Fibroblast of lung (primary cell): Measurements from ENCODE around the gene DTYMK.

Experiments
- CTCF ChIP-seq, 2 donors: IDR thresholded peaks in 1 of 2; conservative IDR thresholded peaks in 1 of 2; 1 replicate in 1 of 2; 2 replicates in 1 of 2; pipeline ENCODE4 v1.5.1; 2011 to 2012; ENCODE audit warnings: low read length in 2 of 2, control low read depth in 1 of 2, inconsistent platforms in 1 of 2, low read depth in 1 of 2, mild to moderate bottlenecking in 1 of 2
- EZH2 ChIP-seq: IDR thresholded peaks from 2 replicates; pipeline ENCODE4 v1.5.1; 2012; ENCODE audit warnings: low read length, control low read depth, mild to moderate bottlenecking; ENCODE audit errors: missing control alignments

GRCh38 chr2:241734467-241735208, 48.0 kb upstream of the DTYMK start, which contains the start of gene D2HGDH:
- no peak for TF ChIP-seq CTCF (conservative IDR thresholded peaks at IDR 0.05 in 1 of 2, IDR thresholded peaks at IDR 0.05 in 1 of 2; ENCODE audit: low read depth in 1 of 2, low read length in 2 of 2)
- TF ChIP-seq EZH2, result no peak
